Frontal cortex (tissue), 4 donors: Measurements from ENCODE around the gene RBM28. TPM values are rescaled to one million over a fixed set of nuclear protein-coding genes. Genes with fewer than 3 reads are reported as not detected.

ENCODE experiments used
- DNase-seq, 2 donors: peaks; one replicate each; pipeline ENCODE4 v3.0.0; 2012; ENCODE audit warnings: low spot score in 2 of 2
- FAIRE-seq: peaks from 2 replicates; lab custom pipeline; 2012; peaks lifted over from hg19 to GRCh38; lab: Jason Lieb, UNC
- total RNA-seq: library from RNA; depleted of rRNA; stranded (reverse); fragments of >200 nt; gene quantifications from one replicate; pipeline ENCODE4 v1.2.3, GENCODE V29; 2014
- donor health status: control.
- donor health status: control.
- donor health status: control.

RBM28 gene
- 16.3 TPM for total RNA-seq

GRCh38 chr7:128343554-128344430 lies at the start of gene RBM28:
Gene RBM28, minus strand, starts transcription at chr7:128343908. Its CDS starts 115 bp downstream, at chr7:128343793.
- peak; percentile 80 to 84 for DNase-seq
- FAIRE-seq = no peak

- DNase-seq (no peak), FAIRE-seq (no peak)
Observed at GRCh38 chr7:128392446-128393327, 49.0 kb upstream of the RBM28 start.

GRCh38 chr7:128391805-128392204 lies 48.1 kb upstream of the RBM28 start:
- no peak for DNase-seq
- no peak for FAIRE-seq

GRCh38 chr7:128390871-128391565 lies 47.3 kb upstream of the RBM28 start:
- no peak for DNase-seq
- FAIRE-seq = no peak

GRCh38 chr7:128389618-128390329 lies 46.1 kb upstream of the RBM28 start:
- no peak for FAIRE-seq
- no peak for DNase-seq

GRCh38 chr7:128389085-128389617 lies 45.4 kb upstream of the RBM28 start:
- FAIRE-seq = no peak
- no peak for DNase-seq

GRCh38 chr7:128388145-128388485 lies 44.4 kb upstream of the RBM28 start:
- FAIRE-seq = no peak
- DNase-seq = no peak

GRCh38 chr7:128387216-128388144 lies 43.8 kb upstream of the RBM28 start:
- no peak for FAIRE-seq

GRCh38 chr7:128385988-128386925 lies 42.5 kb upstream of the RBM28 start:
- FAIRE-seq (no peak), DNase-seq (no peak)

More at GRCh38 chr7:128387216-128388144, 43.8 kb upstream of the RBM28 start:
- DNase-seq = peak; percentile 76 to 94

GRCh38 chr7:128384726-128385125 lies 41.0 kb upstream of the RBM28 start:
- DNase-seq = no peak
- FAIRE-seq = no peak

GRCh38 chr7:128383776-128384175 lies 40.1 kb upstream of the RBM28 start:
- FAIRE-seq (no peak), DNase-seq (no peak)

- FAIRE-seq (no peak), DNase-seq (no peak)
Observed at GRCh38 chr7:128381161-128381821, 37.6 kb upstream of the RBM28 start.

GRCh38 chr7:128380483-128381106 lies 36.9 kb upstream of the RBM28 start:
- DNase-seq (no peak), FAIRE-seq (no peak)

GRCh38 chr7:128379900-128380479 lies 36.3 kb upstream of the RBM28 start:
- FAIRE-seq = no peak
- no peak for DNase-seq

- DNase-seq (no peak), FAIRE-seq (no peak)
Observed at GRCh38 chr7:128378637-128379036, 34.9 kb upstream of the RBM28 start.

- FAIRE-seq (no peak), DNase-seq (no peak)
Observed at GRCh38 chr7:128376077-128376476, 32.4 kb upstream of the RBM28 start.
